ENCODE results near the gene CMTM2.

The CMTM2 gene

GRCh38 chr16:66637806-66638205, 58.5 kb downstream of the CMTM2 start:
- no peak for DNase-seq

Measured in T-helper 9 cell (primary cell).